SK-N-SH (cell line): Measurements from ENCODE around the gene ITSN1. TPM values are rescaled to one million over a fixed set of nuclear protein-coding genes. Genes with fewer than 3 reads are reported as not detected.

Source experiments
- CTCF ChIP-seq: fragments of 200-600 bp; sonication (generic); IDR thresholded peaks from 2 replicates; pipeline ENCODE4 v1.6.1; 2017; ENCODE audit warnings: antibody characterized with exemption, mild to moderate bottlenecking, moderate library complexity
- EZH2phosphoT487 ChIP-seq: fragments of 200-600 bp; sonication (generic); IDR thresholded peaks from 2 replicates; pipeline ENCODE4 v1.6.1; 2017; ENCODE audit warnings: low read depth, mixed run types, mild to moderate bottlenecking, antibody characterized with exemption, moderate library complexity, borderline replicate concordance
- FOSL2 ChIP-seq: IDR thresholded peaks from 2 replicates; pipeline ENCODE4 v1.4.0; 2012; ENCODE audit warnings: low read depth, mild to moderate bottlenecking, moderate library complexity, borderline replicate concordance
- FOXJ3 ChIP-seq: sonication (generic); formaldehyde crosslinking; IDR thresholded peaks from 2 replicates; pipeline ENCODE4 v1.5.1; 2020; ENCODE audit warnings: mild to moderate bottlenecking, missing genetic modification reagents
- FOXM1 ChIP-seq: IDR thresholded peaks from 2 replicates; pipeline ENCODE4 v1.4.0; 2012; ENCODE audit warnings: low read depth, mild to moderate bottlenecking
- GATA2 ChIP-seq: sonication (generic); formaldehyde crosslinking; IDR thresholded peaks from 2 replicates; pipeline ENCODE4 v1.5.0; 2020; ENCODE audit warnings: mild to moderate bottlenecking, missing genetic modification reagents
- MXI1 ChIP-seq: IDR thresholded peaks from 2 replicates; pipeline ENCODE4 v1.6.1; 2012; ENCODE audit warnings: mild to moderate bottlenecking, low read depth, low read length, improper control_type of control experiment
- NFIC ChIP-seq: IDR thresholded peaks from 2 replicates; pipeline ENCODE4 v1.4.0; 2012; ENCODE audit warnings: borderline replicate concordance
- NRF1 ChIP-seq: IDR thresholded peaks from 2 replicates; pipeline ENCODE4 v1.6.1; 2012; ENCODE audit warnings: low read depth, mild to moderate bottlenecking, low read length
- RAD21 ChIP-seq: IDR thresholded peaks from 2 replicates; pipeline ENCODE4 v1.6.1; 2012; ENCODE audit warnings: mild to moderate bottlenecking, low read length
- RCOR1 ChIP-seq: fragments of 150-350 bp; IDR thresholded peaks from 2 replicates; pipeline ENCODE4 v1.6.1; 2017; ENCODE audit warnings: antibody characterized with exemption, low read length
- RXRA ChIP-seq: IDR thresholded peaks from 2 replicates; pipeline ENCODE4 v1.4.0; 2012; ENCODE audit warnings: low read depth, mild to moderate bottlenecking, borderline replicate concordance
- SIN3A ChIP-seq: IDR thresholded peaks from 2 replicates; pipeline ENCODE4 v1.6.1; 2012; ENCODE audit warnings: low read depth, mild to moderate bottlenecking, low read length, moderate library complexity, borderline replicate concordance
- TAF1 ChIP-seq: IDR thresholded peaks from 2 replicates; pipeline ENCODE4 v1.6.1; 2012; ENCODE audit warnings: low read depth, mild to moderate bottlenecking, low read length, moderate library complexity, borderline replicate concordance
- TCF12 ChIP-seq: IDR thresholded peaks from 2 replicates; pipeline ENCODE4 v1.4.0; 2012
- TEAD4 ChIP-seq: IDR thresholded peaks from 2 replicates; pipeline ENCODE4 v1.4.0; 2012; ENCODE audit warnings: mild to moderate bottlenecking, borderline replicate concordance; ENCODE audit not compliant: insufficient read depth
- USF1 ChIP-seq: IDR thresholded peaks from 2 replicates; pipeline ENCODE4 v1.4.0; 2012; ENCODE audit warnings: low read depth, borderline replicate concordance
- YY1 ChIP-seq: IDR thresholded peaks from 2 replicates; pipeline ENCODE4 v1.4.0; 2012; ENCODE audit warnings: low read depth, mild to moderate bottlenecking
- polyA plus RNA-seq, 3 experiments: library from polyadenylated mRNA; depleted of rRNA; stranded (reverse); fragments of >200 nt; gene quantifications; 2 replicates each; pipeline ENCODE4 v1.2.3, GENCODE V29; 2012
- TF ChIP-seq, protein P1 (sequence below): IDR thresholded peaks from 2 replicates; pipeline ENCODE4 v1.6.1; 2012; ENCODE audit warnings: mild to moderate bottlenecking, low read depth, low read length, moderate library complexity
- TF ChIP-seq, protein P2 (sequence below): fragments of 150-350 bp; IDR thresholded peaks from 2 replicates; pipeline ENCODE4 v1.6.1; 2017; ENCODE audit warnings: antibody characterized with exemption, low read length, low read depth, borderline replicate concordance

The ITSN1 gene
- polyA plus RNA-seq, 1 of the 3 experiments (the other 2 are of a cell fraction) = 27.8 TPM

- TF ChIP-seq, protein P1, sequence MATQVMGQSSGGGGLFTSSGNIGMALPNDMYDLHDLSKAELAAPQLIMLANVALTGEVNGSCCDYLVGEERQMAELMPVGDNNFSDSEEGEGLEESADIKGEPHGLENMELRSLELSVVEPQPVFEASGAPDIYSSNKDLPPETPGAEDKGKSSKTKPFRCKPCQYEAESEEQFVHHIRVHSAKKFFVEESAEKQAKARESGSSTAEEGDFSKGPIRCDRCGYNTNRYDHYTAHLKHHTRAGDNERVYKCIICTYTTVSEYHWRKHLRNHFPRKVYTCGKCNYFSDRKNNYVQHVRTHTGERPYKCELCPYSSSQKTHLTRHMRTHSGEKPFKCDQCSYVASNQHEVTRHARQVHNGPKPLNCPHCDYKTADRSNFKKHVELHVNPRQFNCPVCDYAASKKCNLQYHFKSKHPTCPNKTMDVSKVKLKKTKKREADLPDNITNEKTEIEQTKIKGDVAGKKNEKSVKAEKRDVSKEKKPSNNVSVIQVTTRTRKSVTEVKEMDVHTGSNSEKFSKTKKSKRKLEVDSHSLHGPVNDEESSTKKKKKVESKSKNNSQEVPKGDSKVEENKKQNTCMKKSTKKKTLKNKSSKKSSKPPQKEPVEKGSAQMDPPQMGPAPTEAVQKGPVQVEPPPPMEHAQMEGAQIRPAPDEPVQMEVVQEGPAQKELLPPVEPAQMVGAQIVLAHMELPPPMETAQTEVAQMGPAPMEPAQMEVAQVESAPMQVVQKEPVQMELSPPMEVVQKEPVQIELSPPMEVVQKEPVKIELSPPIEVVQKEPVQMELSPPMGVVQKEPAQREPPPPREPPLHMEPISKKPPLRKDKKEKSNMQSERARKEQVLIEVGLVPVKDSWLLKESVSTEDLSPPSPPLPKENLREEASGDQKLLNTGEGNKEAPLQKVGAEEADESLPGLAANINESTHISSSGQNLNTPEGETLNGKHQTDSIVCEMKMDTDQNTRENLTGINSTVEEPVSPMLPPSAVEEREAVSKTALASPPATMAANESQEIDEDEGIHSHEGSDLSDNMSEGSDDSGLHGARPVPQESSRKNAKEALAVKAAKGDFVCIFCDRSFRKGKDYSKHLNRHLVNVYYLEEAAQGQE = no peak
- TF ChIP-seq FOSL2 (no peak), MXI1 (peak; percentile 61), FOXJ3 (CRISPR knock-in tag) (no peak), RCOR1 (no peak; the same call in 1 of the 2 replicates), NFIC (no peak), TAF1 (peak; percentile 33; the same call in 1 of the 2 replicates), EZH2phosphoT487 (no peak), NRF1 (no peak), CTCF (no peak), YY1 (0 out of 2 replicates have a peak, but pooled peaks have one; percentile 20), SIN3A (peak; percentile 56; the same call in 1 of the 2 replicates), RXRA (no peak), TCF12 (no peak), RAD21 (no peak), FOXM1 (no peak), GATA2 (CRISPR knock-in tag) (no peak; the same call in 1 of the 2 replicates), TEAD4 (no peak), USF1 (no peak)
- TF ChIP-seq, protein P2, sequence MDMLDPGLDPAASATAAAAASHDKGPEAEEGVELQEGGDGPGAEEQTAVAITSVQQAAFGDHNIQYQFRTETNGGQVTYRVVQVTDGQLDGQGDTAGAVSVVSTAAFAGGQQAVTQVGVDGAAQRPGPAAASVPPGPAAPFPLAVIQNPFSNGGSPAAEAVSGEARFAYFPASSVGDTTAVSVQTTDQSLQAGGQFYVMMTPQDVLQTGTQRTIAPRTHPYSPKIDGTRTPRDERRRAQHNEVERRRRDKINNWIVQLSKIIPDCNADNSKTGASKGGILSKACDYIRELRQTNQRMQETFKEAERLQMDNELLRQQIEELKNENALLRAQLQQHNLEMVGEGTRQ = no peak
Measured at GRCh38 chr21:33641352-33642026, 812 bp upstream of the ITSN1 start, which contains the start of gene CRYZL1 (continued).
